ENCODE results near the gene GNPAT.

DNA sequence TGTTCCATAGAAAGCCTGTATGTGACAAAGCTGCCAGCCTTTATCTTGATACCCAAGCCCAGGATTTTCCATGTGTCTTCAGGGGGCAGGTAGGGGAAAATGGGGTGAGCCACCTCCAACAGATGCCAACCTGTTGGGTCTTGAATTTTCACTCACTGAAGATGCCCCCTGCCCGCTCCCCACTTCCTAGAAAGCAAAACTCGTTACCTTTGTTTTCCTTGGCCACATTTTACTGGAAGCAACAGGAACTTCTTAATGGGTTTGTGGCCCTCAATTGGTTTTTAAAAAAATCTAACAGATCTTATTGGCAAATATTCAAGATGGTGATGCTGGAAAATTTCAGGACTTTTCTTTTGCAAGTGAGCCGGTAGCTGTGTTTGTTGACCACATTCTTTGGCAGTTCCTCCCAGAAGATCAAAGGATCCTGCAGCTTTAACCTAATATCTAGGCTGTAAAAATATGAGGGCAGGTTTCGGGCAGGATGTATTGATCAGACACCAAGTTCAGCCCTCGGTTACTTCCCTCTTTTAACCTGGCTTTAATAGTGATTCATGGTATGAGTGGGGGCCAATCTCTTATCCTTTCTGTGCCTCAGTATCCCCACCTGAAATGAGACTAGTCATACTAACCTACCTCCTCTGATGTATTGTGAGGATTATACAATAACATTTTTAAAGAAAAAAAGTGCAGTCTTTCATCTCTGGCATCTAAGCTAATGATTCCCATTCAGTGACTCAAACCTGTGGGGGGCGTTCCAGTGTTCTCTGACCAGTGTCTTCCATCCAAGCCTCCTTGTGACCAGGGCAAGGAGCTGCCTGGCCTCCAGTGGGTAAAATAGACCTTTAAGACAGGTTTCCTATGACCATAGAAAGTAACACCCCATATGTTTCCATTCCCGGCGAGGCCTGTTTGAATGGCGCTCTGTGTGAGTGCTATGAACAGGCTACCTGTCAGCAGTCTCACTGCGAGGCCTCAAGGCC, 21.3 kb upstream of the GNPAT start:
- TF ChIP-seq, protein P1, sequence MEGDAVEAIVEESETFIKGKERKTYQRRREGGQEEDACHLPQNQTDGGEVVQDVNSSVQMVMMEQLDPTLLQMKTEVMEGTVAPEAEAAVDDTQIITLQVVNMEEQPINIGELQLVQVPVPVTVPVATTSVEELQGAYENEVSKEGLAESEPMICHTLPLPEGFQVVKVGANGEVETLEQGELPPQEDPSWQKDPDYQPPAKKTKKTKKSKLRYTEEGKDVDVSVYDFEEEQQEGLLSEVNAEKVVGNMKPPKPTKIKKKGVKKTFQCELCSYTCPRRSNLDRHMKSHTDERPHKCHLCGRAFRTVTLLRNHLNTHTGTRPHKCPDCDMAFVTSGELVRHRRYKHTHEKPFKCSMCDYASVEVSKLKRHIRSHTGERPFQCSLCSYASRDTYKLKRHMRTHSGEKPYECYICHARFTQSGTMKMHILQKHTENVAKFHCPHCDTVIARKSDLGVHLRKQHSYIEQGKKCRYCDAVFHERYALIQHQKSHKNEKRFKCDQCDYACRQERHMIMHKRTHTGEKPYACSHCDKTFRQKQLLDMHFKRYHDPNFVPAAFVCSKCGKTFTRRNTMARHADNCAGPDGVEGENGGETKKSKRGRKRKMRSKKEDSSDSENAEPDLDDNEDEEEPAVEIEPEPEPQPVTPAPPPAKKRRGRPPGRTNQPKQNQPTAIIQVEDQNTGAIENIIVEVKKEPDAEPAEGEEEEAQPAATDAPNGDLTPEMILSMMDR (conservative IDR thresholded peaks at IDR 0.05; ENCODE audit: low read depth, low read length) = no peak
- TF ChIP-seq EZH2phosphoT487 (IDR thresholded peaks at IDR 0.05; ENCODE audit: borderline replicate concordance, low read length) (no peak), EZH2 (IDR thresholded peaks at IDR 0.05; ENCODE audit: low read length, unreplicated experiment) (no peak)
